ENCODE results near the gene IVD.
A peak's percentile ranks its signal among the peaks of the same experiment; 100 is the strongest.

The IVD gene

GRCh38 chr15:40379374-40379773 lies 26.2 kb upstream of the IVD start:
- DNase-seq = no peak

DNA sequence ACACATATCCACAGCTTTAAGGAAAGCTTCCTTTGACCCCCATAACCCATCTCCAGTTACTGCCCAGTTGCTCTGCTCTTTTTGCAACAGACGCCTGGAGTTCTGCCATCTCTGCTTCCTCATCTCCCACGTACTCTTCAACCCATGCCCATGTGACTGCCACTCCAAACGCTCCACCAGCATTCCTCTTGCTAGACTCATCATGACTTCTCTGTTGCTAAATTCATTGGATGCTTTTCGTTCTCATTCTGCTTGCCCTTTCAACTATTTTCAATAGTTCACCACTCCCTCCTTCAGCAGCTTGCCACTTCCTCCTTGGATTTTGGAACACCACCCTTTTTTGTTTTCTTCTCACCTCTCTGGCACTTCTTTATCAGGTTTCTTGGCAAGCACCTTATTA lies 25.7 kb upstream of the IVD start:
- no peak for DNase-seq

DNA sequence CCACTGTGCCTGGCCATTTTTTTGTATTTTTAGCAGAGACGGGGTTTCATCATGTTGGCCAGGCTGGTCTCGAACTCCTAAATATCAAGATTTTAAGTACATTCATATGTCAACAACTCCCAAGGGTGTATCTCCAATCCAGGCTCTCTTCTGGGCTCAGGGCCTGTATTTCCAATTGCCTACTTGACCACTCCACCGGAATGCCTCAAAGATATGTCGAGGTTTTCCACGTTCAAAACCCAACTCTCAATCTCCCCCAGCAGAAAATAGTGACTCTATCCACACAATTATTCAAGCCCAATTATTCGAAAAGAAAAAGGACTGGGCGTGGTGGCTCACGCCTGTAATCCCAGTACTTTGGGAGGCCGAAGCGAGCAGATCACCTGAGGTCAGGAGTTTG lies 25.0 kb upstream of the IVD start:
- no peak for DNase-seq

DNA sequence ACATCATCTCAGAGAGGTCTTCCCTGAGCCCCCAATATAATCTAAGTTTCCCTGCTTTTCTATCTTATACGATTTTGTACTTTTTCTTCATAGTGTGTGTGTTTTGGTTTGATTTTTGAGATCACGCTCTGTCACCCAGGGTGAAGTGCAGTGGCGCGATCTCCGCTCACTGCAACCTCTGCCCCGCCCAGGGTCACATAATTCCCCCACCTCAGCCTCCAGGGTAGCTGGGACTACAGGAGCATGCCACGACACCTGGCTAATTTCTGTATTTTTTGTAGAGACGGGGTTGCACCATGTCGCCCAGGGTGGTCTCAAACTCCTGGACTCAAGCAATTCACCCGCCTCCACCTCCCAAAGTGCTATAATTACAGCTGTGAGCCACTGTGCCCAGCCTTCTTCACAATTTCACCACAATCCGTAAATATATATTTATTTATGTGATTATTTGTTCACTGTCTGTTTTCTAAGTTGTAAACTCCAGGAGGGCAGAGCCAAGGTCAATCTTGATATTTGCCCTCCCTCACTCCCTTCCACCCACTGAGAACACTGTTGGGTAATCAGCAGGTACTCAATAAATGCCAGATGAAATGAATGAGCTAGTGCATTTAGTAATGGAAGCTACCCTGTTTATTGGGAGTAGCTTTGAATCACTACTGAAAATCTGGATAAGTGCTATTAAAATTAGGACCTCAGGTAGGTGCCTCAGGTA lies 23.6 kb upstream of the IVD start:
- DNase-seq = no peak

DNA sequence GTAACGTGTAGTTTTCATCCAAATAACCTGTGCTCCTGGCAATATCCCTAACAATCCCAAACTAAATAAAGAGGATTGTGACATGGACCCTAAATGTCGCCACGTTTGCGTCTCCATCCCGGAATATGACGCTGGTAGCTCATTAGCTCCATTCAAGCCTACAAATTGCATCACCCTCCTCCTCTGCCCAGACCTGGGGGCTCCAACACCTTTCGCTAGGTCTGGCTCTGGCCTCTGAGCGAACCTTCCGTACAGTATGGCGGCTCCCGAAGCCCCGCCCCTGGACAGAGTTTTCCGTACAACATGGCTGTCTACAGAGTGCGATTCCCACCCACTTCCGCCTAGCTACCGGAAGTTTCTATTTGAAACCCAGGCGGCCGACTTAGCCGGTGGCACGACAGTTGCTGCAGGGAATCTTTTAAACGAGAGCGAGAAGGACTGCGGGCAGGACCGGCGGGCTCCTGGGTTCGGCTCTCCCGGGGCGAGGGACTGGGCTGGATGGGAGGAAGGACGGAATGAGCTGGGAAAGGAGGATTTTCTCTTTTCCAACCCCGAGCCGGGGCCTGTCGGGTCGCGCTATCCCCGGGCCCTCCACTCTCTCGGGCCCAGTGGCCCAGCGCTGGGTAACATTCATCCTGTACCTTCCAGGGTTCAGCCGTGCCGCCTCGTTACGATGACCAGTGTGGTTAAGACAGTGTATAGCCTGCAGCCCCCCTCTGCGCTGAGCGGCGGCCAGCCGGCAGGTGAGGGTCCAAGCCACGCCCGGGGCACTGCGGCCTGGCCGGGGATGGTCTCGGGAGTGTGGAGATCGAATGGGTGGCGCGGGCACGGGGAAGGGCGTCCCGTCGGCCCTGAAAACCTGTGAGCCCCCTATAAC lies 22.8 kb upstream of the IVD start, which contains the start of gene KNSTRN:
TSS of gene KNSTRN (plus strand) at position 142 of the 877 bp plus-strand sequence. CDS start at position 257, 115 bp downstream.
- DNase-seq = peak; percentile 89

DNA sequence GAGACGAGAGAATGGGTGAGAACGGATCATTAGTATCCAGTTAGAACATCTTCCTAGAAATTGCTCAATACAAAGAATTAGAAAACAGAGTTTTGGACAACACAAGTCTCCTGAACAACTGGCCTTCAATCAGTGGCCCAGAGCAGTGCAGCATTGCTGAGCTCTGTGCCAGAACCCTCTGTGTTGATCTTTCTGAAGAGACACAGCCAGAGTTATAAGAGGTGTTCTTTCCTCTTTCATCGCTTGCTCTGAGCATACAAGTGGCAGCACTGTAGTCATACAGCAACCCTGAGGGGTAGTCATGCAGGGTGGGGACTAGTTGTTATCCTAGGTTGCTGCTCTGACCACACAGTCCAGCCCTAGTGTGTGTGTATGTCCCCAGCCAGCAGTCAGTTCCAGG lies 19.1 kb upstream of the IVD start:
- DNase-seq = no peak

- DNase-seq = no peak
These were observed 16.4 kb upstream of the IVD start for GRCh38 chr15:40388941-40389823.

GRCh38 chr15:40389824-40390595 lies 15.6 kb upstream of the IVD start:
- no peak for DNase-seq

GRCh38 chr15:40392986-40393948 lies 12.3 kb upstream of the IVD start:
- no peak for DNase-seq

DNA sequence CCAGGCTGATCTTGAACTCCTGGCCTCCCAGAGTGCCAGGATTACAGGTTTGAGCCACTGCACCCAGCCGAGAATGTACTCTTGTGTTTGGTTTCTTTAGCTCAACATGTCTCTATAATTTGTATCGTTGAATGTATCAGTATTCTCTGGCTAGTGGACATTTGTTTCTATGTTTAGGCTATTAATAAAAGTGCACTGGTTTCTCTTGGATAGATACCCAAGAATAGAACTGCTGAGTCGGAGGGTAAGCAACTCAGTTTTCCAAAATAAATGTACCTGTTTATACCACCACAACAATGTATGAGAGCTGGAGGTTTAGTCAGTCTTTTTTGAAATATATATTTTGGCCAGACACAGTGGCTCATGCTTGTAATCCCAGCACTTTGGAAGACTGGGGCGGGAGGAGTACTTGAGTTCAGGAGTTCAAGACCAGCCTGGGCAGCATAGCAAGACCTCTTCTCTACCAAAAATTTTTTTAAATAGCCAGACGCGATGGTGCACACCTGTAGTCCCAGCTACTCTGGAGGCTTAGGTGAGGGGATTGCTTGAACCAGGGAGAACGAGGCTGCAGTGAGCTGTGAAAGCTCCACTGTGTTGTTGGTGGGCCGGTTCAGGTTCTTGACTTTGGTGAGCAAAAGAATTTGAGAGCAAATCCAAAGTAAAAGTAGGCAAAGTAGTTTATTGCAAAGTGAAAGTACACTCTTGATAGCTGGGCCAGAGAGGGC lies 7.7 kb upstream of the IVD start:
- DNase-seq = no peak

DNA sequence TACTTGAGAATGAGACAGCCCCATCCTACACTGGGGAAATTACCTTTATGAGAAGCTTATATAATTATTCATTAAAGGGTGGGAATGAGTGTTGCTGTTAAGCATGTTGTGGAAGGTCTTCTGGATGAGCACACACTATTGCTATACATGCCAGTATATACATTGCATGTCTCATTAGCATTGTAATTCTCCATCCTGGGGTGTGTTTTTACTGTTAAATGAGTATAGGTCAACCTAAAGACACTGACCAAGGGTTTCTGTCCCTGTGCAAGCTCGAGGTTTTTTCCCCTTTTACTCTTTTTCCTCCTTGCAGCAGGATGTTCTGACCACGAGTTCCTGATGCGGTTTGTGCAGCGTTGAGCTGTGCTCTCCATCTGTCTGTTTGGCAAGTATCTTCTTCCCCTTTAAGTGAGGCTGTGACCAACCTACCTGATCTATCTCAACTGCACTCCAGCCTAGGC lies 7.2 kb upstream of the IVD start:
- no peak for DNase-seq

GRCh38 chr15:40399370-40399769 lies 6.2 kb upstream of the IVD start:
- no peak for DNase-seq

- DNase-seq = no peak
These were observed 1.9 kb downstream of the IVD start for GRCh38 chr15:40407330-40407990.

- no peak for DNase-seq
These were observed 3.8 kb downstream of the IVD start for GRCh38 chr15:40409366-40409765.

- DNase-seq = no peak
These were observed 4.9 kb downstream of the IVD start for GRCh38 chr15:40410476-40410875.

DNA sequence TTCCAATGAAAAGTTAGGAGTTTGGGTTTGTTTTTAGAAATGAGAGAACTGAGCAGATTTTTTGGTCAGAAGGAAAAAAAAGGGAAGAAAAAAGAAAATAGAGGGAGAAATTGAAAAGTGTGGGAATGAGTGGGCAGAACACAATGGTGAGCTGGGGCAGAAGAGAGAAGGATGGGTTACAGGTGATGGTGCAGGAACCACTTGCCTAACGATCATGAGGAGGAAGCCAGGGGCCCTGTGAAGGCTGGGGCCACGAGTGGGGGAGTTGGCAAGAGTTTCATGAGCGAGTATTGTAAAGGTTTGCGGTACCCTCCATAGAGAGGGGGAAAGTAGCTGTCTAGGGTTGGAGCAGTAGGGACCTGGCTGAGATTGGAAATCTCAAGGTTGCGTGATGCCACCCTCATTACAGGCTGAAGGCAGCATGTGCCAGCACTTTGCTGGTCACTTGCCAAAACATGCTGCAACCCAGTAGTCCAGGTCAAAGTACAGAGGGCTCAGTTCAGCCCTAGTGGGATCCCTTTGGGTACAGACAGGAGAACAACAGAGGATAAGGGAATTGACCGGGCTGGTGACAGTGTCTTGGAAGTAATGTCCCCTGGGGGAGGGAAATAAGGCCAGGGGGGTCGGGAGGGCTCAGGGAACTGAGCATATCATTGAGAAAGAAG lies 6.6 kb downstream of the IVD start:
- no peak for DNase-seq

DNA sequence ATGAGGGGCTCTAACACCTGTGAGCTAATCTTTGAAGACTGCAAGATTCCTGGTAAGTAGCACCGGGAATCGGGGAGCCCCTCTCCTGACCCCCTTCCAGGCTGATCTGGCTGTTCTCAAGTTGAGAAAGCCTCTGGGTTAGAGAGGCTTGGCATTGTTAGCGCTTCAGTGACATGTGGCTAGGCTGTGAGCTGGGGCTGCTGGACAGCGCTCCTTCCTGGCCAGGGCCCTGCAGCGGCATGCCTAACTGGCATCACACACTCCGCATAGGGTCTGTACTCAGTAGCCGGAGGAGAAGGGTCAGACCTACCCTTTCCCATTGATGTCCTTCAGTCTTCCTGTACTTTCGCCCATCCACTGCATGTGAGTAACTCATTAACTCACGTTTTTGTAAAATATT lies 7.4 kb downstream of the IVD start:
- DNase-seq = no peak

DNA sequence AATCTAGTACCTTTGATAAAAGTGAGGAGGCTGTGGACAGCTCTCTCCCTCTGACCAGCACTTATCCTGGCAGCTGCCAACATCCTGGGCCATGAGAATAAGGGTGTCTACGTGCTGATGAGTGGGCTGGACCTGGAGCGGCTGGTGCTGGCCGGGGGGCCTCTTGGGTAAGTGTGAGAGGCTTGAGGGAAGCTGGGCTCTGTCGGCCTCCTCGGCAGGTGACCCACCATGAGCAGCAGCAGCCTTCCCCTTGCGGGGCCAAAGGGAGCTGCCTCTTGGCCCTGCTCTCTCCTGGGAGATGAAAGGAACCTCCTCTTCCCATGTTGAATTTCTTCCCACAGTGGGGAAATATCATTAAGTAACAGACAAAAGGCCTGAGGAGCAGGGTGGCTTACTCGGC lies 9.2 kb downstream of the IVD start:
- no peak for DNase-seq

GRCh38 chr15:40415226-40415625 lies 9.6 kb downstream of the IVD start:
- DNase-seq = no peak
